Measurements from ENCODE around the gene IFT27. TPM values are rescaled to one million over a fixed set of nuclear protein-coding genes. Genes with fewer than 3 reads are reported as not detected.

IFT27 gene
- total RNA-seq, 4 donors from 2014 or later = 5.8 to 22.7 (median 12.9) TPM

DNA sequence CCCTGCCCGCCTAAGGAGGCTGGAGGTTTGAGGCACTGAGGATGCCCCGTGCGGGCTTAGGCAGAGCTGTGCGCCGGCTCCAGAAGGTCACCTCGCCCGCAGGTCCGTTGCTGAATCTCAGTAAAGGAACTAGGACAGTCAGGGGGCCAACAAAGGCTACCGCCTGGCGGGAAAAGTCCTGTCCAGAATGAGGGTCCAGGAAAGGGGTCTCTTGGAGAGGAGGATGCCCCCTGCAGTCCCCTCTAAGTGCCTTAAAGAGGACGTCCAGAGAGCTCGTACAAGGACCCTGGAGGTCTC lies 40.4 kb upstream of the IFT27 start:
- no peak for TF ChIP-seq POLR2A (IDR thresholded peaks at IDR 0.05)
- no peak for TF ChIP-seq POLR2AphosphoS5 (IDR thresholded peaks at IDR 0.05)
- no peak for TF ChIP-seq EP300 (IDR thresholded peaks at IDR 0.05; ENCODE audit: low read depth)
- TF ChIP-seq, protein P1, sequence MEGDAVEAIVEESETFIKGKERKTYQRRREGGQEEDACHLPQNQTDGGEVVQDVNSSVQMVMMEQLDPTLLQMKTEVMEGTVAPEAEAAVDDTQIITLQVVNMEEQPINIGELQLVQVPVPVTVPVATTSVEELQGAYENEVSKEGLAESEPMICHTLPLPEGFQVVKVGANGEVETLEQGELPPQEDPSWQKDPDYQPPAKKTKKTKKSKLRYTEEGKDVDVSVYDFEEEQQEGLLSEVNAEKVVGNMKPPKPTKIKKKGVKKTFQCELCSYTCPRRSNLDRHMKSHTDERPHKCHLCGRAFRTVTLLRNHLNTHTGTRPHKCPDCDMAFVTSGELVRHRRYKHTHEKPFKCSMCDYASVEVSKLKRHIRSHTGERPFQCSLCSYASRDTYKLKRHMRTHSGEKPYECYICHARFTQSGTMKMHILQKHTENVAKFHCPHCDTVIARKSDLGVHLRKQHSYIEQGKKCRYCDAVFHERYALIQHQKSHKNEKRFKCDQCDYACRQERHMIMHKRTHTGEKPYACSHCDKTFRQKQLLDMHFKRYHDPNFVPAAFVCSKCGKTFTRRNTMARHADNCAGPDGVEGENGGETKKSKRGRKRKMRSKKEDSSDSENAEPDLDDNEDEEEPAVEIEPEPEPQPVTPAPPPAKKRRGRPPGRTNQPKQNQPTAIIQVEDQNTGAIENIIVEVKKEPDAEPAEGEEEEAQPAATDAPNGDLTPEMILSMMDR (IDR thresholded peaks at IDR 0.05) = no peak
- DNase-seq = no peak
- Histone ChIP-seq H3K27ac (no peak overlapping the region), H3K4me3 (peak overlapping the region in 1 of 4 donors; percentile 40), H3K27me3 (peaks cover 69% of the 10 kb centered on the region), H3K4me1 (peaks cover 0 to 12% (median 11%) of the 10 kb centered on the region in 4 donors), H3K9me3 (no peaks in the 10 kb centered on the region), H3K36me3 (no peaks in the 10 kb centered on the region)
- WGBS, 2 donors (ENCODE audit: low coverage in 1 of 2) = 5% methylated on average over 10 of the region's 12 CpGs; no CpG with 5 or more reads in 1 of the 2 donors
- intact Hi-C loops (cut with DNase I; ENCODE audit: low total_unique reads) = no loop called here
- in situ Hi-C loops (cut with MboI; ENCODE audit: low pct_ligation_motif_present in 1 of 4, low pct_unique_long_range_greater_than_20kb in 1 of 4, low sequenced_read_pairs in 3 of 4) = no loop called here

GRCh38 chr22:36815558-36816338 lies 39.8 kb upstream of the IFT27 start:
- WGBS, 2 donors (ENCODE audit: low coverage in 1 of 2) = 35% methylated on average over 8 of the region's 8 CpGs; no CpG with 5 or more reads in 1 of the 2 donors
- Histone ChIP-seq H3K36me3 (no peaks in the 10 kb centered on the region), H3K4me3 (no peak overlapping the region), H3K9me3 (no peaks in the 10 kb centered on the region), H3K4me1 (peaks cover 0 to 12% (median 11%) of the 10 kb centered on the region in 4 donors), H3K27ac (no peak overlapping the region), H3K27me3 (peaks cover 69% of the 10 kb centered on the region)
- DNase-seq = no peak
- in situ Hi-C loops (cut with MboI; ENCODE audit: low pct_ligation_motif_present in 1 of 4, low pct_unique_long_range_greater_than_20kb in 1 of 4, low sequenced_read_pairs in 3 of 4) = no loop called here
- intact Hi-C loops (cut with DNase I; ENCODE audit: low total_unique reads) = no loop called here
- TF ChIP-seq, protein P1 (IDR thresholded peaks at IDR 0.05) = no peak
- TF ChIP-seq POLR2A (IDR thresholded peaks at IDR 0.05) = no peak
- no peak for TF ChIP-seq POLR2AphosphoS5 (IDR thresholded peaks at IDR 0.05)
- TF ChIP-seq EP300 (IDR thresholded peaks at IDR 0.05; ENCODE audit: low read depth) = no peak

DNA sequence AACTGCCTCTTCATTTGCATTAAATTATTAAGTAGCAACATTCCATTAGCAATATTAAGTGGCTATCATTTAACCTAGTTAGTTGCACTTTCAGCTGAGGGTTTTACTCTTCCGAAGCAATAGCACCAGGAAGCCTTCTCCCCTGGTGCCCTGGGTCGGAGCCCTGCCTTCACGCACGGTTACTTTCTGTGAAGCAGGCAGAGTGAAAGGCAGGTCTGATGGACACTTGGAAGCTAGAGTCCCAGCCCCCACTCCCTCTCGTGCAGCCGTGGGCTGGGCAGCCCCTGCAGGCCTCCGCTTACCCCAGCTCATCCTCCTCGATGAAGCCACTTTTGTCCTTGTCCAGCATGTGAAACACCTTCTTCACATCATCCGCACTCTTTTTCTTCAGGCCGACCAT lies 38.9 kb upstream of the IFT27 start:
- intact Hi-C loops (cut with DNase I; ENCODE audit: low total_unique reads) = no loop called here

GRCh38 chr22:36811094-36811800 lies 35.3 kb upstream of the IFT27 start:
- H3K36me3 ChIP-seq = no peaks in the 10 kb centered on the region
- intact Hi-C loops (cut with DNase I; ENCODE audit: low total_unique reads) = no loop called here
- H3K27ac ChIP-seq = no peak overlapping the region
- in situ Hi-C loops (cut with MboI; ENCODE audit: low pct_ligation_motif_present in 1 of 4, low pct_unique_long_range_greater_than_20kb in 1 of 4, low sequenced_read_pairs in 3 of 4) = no loop called here
- peaks cover 33% of the 10 kb centered on the region for H3K27me3 ChIP-seq
- H3K9me3 ChIP-seq = no peaks in the 10 kb centered on the region
- DNase-seq = no peak
- peaks cover 0 to under 1% (median under 1%) of the 10 kb centered on the region in 4 donors for H3K4me1 ChIP-seq
- no peak for TF ChIP-seq POLR2A (IDR thresholded peaks at IDR 0.05)
- TF ChIP-seq, protein P1 (IDR thresholded peaks at IDR 0.05) = no peak
- no peak for TF ChIP-seq POLR2AphosphoS5 (IDR thresholded peaks at IDR 0.05)
- no peak for TF ChIP-seq EP300 (IDR thresholded peaks at IDR 0.05; ENCODE audit: low read depth)
- 79 to 87% methylated on average over 2 to 3 of the region's 3 CpGs for WGBS, 2 donors (ENCODE audit: low coverage in 1 of 2)
- no peak overlapping the region for H3K4me3 ChIP-seq

More for the DNA sequence above, 38.9 kb upstream of the IFT27 start:
- H3K9me3 ChIP-seq = no peaks in the 10 kb centered on the region
- WGBS, 2 donors (ENCODE audit: low coverage in 1 of 2) = 68 to 75% methylated on average over 6 to 10 of the region's 10 CpGs
- no peak overlapping the region for H3K4me3 ChIP-seq
- peaks cover 65% of the 10 kb centered on the region for H3K27me3 ChIP-seq
- peaks cover 0 to 12% (median 11%) of the 10 kb centered on the region in 4 donors for H3K4me1 ChIP-seq
- TF ChIP-seq POLR2A (IDR thresholded peaks at IDR 0.05) = no peak
- TF ChIP-seq POLR2AphosphoS5 (IDR thresholded peaks at IDR 0.05) = no peak
- TF ChIP-seq, protein P1 (IDR thresholded peaks at IDR 0.05) = no peak
- no peak for TF ChIP-seq EP300 (IDR thresholded peaks at IDR 0.05; ENCODE audit: low read depth)
- in situ Hi-C loops (cut with MboI; ENCODE audit: low pct_ligation_motif_present in 1 of 4, low pct_unique_long_range_greater_than_20kb in 1 of 4, low sequenced_read_pairs in 3 of 4) = no loop called here
- no peak for DNase-seq
- H3K36me3 ChIP-seq = no peaks in the 10 kb centered on the region
- no peak overlapping the region for H3K27ac ChIP-seq

All from transverse colon (tissue), 4 donors.